ENCODE data around the gene MAG.

DNA sequence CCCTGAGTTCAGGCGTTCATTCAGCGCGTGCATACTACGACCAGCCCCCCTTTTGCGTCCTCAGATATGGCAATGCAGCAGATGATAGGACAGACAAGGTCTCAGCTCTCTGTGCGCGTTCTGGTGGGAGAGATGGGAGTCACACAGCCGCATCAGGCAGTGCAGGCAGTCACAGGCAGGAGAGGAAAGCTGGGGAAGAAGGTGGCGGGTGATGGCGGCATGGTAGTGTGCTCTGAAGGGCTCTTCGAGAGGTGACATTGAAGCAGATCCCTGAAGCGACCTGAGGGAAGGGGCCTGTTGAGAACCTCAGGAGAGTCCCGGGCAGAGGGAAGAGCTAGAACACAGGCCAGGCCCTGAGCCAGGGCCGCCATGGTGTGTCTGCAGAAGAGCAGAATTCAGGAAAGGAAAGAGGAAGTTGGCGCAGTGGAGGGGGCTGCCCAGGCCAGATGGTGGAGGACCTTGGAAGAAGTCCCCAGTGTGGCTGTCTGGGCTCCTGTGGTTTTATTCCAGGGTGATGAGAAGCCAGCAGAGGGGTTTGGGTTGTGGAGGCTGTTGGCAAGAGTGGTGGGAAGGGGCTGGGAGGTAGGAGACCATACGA lies 19.7 kb upstream of the MAG start:
- TF ChIP-seq, protein P1, sequence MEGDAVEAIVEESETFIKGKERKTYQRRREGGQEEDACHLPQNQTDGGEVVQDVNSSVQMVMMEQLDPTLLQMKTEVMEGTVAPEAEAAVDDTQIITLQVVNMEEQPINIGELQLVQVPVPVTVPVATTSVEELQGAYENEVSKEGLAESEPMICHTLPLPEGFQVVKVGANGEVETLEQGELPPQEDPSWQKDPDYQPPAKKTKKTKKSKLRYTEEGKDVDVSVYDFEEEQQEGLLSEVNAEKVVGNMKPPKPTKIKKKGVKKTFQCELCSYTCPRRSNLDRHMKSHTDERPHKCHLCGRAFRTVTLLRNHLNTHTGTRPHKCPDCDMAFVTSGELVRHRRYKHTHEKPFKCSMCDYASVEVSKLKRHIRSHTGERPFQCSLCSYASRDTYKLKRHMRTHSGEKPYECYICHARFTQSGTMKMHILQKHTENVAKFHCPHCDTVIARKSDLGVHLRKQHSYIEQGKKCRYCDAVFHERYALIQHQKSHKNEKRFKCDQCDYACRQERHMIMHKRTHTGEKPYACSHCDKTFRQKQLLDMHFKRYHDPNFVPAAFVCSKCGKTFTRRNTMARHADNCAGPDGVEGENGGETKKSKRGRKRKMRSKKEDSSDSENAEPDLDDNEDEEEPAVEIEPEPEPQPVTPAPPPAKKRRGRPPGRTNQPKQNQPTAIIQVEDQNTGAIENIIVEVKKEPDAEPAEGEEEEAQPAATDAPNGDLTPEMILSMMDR (IDR thresholded peaks at IDR 0.05) = no peak
- TF ChIP-seq POLR2A (IDR thresholded peaks at IDR 0.05) = no peak
